Occipital lobe (tissue), 3 donors: ENCODE results near the gene FMO2. TPM values are rescaled to one million over a fixed set of nuclear protein-coding genes. Genes with fewer than 3 reads are reported as not detected.

ENCODE experiments used
- DNase-seq: peaks from one replicate; lab custom pipeline; 2025; lab: John Stamatoyannopoulos, UW
- small RNA-seq: library from RNA; depleted of rRNA; stranded (forward); fragments of <200 nt; gene quantifications from one replicate; pipeline ENCODE3, GENCODE V24; 2014
- total RNA-seq: library from RNA; depleted of rRNA; stranded (reverse); fragments of >200 nt; gene quantifications from one replicate; pipeline ENCODE4 v1.2.3, GENCODE V29; 2014

FMO2 gene
- total RNA-seq, 1 donor from 2014 or later, result 0.31 TPM

DNA sequence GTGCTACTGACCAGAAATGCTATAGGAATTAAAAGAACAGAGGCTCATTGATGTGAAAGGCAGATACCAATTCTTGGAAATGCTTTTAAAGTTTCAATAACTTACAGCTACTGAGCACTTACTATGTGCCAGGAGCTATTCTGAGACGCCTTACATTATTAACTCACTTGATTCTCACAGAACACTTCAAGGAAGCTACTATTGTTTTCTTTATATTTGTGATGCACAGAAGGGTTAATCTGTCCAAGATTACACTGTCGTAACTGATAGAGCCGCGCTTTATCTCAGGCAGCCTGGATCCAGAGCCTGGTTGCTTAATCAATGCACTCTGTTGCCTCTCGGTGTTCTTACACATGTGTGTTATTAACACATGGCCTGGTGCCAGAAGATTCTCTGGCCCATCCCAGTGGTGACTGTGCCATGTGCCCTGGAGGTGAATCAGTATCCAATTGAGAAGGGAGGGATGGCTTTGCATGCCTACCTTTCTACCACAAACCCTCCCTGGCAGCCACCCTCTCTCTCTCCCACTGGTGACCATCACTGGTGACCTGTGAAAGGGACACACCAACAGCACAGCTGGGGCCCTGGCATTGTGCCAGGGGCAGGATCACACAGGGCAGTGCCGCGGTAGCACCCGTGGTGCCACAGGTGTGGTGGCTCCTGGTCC lies 72.0 kb downstream of the FMO2 start:
- DNase-seq, result no peak

DNA sequence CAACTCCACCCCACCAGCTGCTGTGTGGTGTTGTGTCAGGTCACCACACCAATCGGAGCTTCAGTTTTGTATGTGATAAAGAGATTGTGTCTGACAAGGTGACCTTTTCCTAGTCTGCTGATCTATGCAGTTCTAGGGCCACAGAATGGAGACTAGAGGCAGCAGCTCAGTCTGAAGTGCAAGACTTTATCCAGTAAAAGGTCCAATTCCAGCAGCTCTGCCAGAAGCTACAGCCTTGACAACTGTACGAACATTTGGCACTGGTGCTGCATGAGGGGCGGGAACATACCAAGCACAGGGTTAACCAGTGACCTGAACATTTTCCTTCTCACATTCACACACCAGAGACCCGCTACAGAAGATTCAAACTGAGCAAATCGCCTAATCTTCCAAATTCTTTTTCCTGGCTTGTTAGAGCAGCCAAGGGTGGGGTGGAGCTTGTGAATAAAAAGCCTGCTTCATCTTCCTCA lies 72.5 kb downstream of the FMO2 start:
- DNase-seq, result no peak

DNA sequence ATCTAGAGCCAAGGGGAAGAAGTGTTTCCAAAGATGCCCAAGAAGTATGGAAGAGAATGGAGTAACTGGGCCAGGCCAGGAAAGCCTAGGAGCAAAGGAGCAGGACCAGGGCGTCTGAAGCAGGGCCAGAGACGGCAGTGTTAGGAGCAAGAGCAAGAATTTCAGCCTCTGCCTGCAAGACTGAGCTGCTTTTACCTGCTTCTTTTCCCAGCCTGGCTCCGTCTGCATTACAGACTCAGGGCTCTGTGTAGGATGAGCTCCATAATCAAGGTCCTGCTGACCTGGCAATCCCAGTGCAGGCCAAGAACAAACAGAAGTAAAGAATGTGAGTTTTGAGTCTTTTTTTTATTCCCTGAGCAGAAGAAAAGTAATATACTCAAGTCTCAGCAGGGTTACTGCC lies 73.3 kb downstream of the FMO2 start:
- DNase-seq, result no peak

DNA sequence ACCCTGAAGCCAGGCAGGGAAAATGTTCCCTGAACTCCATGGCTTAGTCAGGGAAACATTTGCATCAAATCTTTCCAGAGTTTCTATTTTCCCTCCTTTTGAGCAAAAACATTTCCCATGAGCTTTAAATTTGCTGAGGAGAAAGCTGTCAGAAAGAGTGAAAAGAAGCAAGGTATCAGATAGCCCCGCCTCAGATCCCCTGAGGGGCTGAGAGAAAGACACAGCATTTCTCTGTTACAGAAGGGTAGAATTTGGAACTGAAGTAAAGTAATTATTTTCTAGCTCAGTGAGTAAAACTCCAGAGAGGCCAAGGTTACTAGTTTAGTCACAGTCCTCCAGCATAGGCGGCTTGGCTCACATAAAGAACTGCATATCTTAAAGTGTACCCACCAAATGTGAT lies 73.8 kb downstream of the FMO2 start:
- DNase-seq, result no peak

Small RNAs within 50 kb of the gene (small RNA-seq; reads per million reads assigned to genes)
- not detected for gene RF00019

Other genes starting within 250 kb of the FMO2 start
- not detected for gene MROH9, start 249.8 kb upstream of the FMO2 start, total RNA-seq
- gene FMO3, start 94.4 kb upstream of the FMO2 start, total RNA-seq, result not detected
- gene FMO1, start 63.2 kb downstream of the FMO2 start, total RNA-seq, result 5.8 TPM
- gene FMO4, start 128.9 kb downstream of the FMO2 start, total RNA-seq, result 1.9 TPM